ENCODE data around the gene COG5.
A peak's percentile ranks its signal among the peaks of the same experiment; 100 is the strongest.
"Not testable (repeated sequence)": the region's sequence is repeated elsewhere in the genome, so short reads cannot be mapped to it uniquely, and the experiment has no call there.

COG5 gene

DNA sequence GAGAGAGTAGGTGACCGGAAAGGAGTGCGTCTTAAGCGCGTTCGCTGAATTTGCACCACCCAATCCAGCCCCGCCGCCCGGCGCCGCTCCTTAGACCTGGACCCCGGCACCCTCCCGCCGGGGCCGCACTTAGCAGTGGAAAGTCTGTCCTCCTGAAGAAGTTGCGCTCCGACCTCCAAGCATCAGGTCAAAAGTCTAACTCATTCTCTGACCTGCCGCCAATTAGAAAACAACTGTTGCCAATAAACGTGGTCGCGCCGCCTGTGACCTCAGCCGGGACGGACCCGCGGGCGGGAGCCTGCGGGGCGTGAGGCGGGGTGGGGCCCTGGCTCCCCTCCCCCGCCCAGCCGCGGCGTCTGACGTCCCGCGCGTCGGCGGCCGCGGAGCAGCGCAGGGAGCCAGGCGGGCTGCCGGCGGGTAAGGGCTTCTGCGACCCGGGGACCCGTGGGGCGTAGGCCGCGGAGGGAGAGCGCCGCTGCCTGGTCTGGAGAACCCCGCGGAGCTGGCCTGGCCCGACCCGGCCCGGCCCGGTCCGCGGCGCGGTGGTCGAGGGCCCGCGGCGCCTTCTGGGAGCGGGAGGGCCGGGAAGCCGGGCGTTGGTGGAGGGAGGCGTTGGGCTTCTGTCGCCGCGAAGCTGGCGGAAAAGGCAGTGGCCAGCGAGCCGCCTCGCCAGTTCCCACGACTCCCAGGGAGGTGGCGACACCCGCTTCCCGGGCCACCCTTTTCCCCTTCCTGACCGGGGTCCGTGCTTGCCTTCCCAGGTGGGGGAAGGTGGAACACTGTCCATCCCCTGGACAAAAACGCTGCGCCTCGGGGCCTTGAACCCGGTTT lies 16.4 kb upstream of the COG5 start, which contains the start of gene BCAP29:
Gene BCAP29 (plus strand): TSS at position 362 of the 831 bp plus-strand sequence. CDS start 527 bp downstream, outside the sequence.
- DNase-seq, result peak; percentile 86

DNA sequence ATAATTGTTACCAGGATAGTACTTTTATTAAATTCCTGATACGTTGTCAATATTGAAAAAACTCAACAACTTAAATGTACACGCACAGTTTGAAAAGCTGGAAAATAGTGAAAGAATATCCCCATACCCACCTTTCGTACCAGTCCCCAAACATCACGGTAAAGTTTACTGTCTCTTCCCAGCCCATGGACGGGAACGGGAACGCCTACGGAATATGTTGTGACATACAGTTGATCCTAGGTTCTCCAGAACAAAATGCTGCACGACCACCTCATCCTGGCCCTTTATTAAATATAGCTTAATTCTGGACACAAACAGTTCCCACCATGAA lies 15.8 kb upstream of the COG5 start:
- no peak for DNase-seq

DNA sequence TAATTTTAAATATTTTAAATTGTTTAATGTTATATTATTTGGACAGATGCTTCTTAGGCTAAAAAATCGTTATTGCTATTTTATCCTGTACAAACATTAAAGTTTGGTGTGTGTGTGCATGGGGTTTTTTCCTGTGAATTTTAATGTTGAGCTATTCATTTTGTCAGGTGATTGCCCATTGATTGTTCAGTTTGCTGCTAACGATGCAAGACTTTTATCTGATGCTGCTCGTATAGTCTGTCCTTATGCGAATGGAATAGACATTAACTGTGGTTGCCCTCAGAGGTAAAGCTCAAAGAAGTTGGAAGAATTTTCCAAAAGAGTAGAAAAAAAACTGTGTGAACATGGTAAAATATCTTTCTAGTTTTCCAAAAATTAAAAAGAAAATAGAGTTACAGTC lies 9.8 kb upstream of the COG5 start:
- no peak for DNase-seq

DNA sequence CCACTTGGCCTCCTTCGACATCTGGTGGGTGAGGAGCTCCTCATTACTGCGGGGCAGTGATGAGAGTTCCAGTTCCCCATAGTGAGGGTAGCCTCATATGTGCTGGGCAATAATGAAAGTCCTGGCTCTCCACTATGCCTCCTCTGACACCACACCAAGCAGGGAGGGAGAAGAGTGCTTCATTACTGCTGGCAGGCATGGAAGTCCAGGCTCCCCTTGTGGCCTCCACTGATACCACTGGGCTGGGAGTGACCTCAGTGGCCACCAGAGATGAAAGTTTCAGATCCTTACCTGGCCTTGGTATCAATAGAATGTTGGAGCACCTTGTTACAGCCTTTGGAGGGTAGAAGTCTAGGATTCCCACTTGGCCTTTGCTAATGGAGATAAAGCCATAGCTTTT lies 6.6 kb upstream of the COG5 start:
- DNase-seq, result no peak

DNA sequence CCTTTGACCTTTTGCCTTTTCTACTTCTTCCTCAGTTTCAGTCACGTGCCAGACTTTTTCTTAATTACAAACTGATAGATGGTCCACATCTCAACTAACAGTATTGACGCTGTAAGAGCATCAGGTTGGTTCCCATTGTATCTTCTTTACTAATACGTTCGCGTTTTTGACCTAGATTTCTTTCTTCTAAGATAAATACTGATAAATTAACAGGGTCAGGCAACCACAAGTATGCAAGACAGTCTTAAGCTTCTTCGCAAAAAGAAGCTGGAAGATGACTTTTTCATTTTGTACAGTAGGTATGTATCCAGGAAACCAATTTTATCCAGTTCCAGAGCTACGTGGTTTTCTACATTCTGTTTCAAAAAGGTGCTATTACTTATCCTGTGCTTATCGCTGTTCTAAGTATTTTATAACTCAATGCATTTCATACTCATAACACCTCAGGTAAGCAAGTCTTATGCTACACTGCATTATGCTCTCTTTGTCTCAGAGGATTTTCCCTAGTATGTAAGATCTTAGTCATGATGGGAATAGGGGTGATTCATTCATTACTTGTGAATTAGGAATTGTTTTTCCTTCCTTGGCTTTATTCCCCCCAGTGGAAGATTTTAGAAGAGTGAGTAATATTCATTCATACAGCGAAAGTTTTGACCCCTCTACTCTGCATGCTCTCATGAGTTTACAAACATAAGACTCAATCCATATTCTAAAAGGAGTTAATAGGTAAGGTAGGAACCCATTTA lies 1.0 kb upstream of the COG5 start:
- DNase-seq, result no peak

DNA sequence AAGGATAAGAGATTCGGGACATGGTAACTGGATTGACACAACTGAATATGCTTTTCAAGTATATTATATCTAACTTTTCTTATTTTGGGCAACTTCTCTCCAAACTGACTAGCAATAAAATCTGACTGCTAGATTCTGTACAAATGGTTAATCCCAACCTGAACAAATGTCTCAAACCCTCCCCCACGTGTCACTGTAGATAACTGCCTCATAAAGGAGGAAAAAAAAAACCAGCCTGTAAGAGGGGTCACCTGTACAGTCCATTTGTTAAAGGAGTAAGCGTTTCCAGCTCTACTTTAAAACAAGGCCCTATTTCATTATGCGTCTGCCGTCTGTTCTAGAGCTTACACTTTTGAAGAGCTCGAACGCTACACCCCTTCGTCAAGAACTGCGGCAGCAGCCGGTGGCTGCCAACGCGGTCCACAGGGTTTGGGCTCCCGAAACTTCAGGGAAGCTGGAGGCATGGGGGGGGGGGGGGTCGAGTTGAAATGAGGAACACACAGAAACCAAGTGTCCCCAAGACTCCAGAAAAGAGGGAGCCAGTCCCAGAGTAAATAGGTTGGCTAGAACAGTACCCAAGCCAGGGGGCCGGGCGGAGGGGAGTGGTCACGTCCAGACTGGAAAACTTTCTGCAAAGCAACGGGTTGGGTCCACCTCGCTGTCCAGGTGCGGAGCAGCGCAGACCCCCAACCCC lies 492 bp downstream of the COG5 start:
- DNase-seq, result no peak

DNA sequence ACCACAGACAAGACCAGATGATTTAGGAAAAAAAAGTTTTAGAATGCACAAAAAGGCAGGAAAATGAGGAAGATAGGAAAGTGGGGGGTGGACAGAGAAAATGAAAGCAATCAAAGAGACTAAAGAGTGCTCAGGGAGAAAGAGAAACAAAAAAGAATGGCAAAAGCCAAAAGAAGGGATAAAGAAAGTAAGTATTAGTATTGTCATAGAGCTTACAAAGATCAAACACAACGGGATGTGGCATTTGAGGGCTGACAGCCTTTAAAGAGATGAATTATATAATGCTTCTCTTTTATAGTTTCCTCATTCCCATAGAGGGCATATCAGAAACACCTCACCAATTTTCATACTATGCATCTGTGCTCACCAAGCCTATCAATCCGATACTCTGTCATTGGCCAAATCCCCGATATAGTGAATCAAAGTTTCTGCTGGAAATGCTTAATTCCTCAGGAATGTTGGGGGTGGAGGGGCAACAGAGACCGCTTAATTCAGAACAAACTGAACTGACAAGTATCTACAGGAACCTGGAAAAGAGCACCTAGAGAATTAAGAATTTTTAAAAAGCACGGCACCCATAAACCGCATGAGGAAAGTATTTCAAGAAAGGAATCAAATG lies 2.7 kb downstream of the COG5 start:
- no peak for DNase-seq

GRCh38 chr7:107559864-107560263 lies 3.9 kb downstream of the COG5 start:
- DNase-seq, result no peak

DNA sequence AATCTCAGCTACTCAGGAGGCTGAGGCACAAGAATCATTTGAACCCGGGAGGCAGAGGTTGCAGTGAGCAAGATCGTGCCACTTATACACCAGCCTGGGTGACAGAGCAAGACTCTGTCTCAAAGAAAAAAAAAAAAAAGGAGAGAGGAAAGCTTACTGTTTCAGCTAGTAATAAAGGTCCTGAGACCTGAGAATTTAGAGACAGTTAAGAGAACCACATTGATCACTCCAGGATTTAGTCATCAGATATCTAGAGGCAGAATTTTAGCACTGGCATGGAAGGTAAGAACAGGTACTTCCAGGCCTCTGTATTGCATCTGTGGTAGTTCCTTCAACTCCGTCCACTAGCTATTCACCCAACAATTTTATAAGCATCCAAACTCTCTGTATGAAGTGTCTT lies 7.8 kb downstream of the COG5 start:
- no peak for DNase-seq

- DNase-seq, result no peak
These were observed 11.8 kb downstream of the COG5 start for GRCh38 chr7:107551936-107552335.

DNA sequence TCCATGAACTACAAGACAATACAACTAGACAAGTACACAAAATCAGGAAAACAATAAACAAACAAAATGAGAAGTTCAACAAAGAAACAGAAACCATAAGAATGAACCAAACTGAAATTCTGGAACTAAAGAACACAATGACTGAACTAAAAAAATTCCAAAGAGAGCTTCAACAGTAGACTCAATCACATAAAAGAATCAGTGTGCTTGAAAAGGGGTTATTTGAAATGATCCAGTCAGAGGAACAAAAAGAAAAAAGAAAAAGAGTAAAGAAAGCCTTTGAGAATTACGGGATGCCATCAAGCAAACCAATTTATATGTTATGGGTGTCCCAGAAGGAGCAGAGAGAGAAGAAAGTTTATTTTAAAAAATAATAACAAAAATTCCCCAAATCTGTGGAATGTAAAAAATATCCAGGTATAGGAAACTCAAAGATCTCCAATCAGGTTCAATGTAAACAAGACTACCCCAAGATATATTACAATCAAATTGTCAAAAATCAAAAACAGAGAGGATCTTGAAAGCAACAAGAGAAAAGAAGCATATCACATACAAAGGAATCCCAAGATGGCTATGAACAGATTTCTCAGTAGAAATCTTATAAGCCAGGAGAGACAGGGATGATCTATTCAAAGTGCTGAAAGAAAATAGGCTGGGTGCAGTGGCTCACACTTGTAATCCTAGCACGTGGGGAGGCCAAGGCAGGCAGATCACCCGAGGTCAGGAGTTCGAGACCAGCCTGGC lies 18.7 kb downstream of the COG5 start:
- no peak for DNase-seq

- DNase-seq, result no peak
These were observed 20.3 kb downstream of the COG5 start for GRCh38 chr7:107543338-107543993.

GRCh38 chr7:107538001-107538400 lies 25.7 kb downstream of the COG5 start:
- no peak for DNase-seq

DNA sequence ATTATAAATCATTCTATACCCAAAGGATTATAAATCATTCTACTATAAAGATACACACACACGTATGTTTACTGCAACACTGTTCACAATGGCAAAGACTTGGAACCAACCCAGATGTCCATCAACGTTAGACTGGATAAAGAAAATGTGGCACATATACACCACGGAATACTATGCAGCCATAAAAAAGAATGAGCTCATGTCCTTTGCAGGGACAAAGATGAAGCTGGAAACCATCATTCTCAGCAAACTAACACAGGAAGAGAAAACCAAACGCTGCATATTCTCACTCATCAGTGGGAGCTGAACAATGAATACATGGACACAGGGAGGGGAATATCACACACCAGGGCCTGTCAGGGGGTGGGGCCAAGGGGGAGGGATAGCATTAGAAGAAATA lies 26.5 kb downstream of the COG5 start:
- DNase-seq, result not testable (repeated sequence)

DNA sequence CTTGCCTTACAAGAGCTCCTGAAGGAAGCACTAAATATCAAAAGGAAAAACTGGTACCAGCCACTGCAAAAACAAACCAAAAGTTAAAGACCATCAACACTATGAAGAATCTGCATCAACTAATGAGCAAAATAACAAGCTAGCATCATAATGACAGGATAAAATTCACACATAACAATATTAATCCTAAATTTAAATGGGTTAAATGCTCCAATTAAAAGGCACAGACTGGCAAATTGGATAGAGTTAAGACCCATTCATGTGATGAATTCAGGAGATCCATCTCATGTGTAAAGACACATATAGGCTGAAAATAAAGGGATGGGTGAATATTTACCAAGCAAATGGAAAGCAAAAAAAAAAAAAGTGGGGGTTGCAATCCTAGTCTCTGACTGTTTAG lies 29.6 kb downstream of the COG5 start:
- DNase-seq, result no peak

GRCh38 chr7:107530751-107531150 lies 33.0 kb downstream of the COG5 start:
- no peak for DNase-seq

DNA sequence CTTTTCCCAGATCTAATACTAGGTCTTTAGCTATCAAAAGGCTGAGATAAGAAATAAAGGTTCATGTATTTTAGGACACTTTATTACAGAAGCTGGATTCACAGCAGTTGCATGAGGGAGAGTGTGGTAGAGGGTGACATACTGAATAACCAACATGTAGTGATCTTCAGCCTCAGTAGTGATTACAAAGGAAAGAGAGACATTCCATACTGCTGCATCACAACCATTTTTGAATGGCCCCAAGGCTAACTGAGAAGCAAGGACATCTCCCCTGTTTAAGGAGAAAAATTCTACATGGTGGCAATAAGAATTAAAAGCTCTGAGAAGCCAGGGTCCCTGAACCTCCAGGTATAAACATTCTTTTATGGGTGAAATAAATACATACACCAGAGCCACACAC lies 35.3 kb downstream of the COG5 start:
- DNase-seq, result no peak

DNA sequence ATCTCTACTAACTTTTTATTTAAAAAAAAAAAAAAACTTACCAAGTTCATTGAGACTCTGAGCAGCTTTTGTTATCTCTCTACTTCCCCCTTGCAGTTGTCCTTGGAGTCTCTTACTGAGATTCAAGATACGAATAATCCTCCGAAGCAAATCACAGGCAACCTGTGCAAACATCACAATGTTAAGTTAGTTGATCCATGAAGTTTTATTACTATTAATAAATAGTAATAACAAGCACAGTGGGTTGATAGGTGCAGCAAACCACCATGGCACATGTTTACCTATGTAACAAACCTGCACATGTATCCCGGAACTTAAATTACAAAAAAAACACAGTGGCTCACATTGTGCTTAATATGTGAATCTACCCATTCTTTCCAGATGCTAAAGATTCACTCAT lies 36.5 kb downstream of the COG5 start:
- DNase-seq, result no peak

DNA sequence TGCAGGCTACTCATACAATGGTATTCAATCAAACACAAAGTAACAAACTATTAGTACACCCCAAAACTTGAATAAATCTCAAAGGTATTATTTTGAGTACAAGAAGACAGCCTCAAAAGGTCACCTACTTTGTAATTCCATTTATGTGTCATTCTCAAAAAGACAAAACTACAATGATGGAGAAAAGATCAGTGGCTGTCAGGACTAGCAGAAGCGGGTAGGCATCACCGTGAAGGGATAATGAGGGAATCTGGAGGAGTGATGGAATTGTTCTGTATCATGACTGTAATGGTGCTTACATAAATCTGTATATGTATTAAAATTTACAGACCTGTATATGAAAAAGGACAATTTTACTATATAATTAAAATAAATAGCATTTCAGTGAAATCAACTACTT lies 37.0 kb downstream of the COG5 start:
- no peak for DNase-seq

DNA sequence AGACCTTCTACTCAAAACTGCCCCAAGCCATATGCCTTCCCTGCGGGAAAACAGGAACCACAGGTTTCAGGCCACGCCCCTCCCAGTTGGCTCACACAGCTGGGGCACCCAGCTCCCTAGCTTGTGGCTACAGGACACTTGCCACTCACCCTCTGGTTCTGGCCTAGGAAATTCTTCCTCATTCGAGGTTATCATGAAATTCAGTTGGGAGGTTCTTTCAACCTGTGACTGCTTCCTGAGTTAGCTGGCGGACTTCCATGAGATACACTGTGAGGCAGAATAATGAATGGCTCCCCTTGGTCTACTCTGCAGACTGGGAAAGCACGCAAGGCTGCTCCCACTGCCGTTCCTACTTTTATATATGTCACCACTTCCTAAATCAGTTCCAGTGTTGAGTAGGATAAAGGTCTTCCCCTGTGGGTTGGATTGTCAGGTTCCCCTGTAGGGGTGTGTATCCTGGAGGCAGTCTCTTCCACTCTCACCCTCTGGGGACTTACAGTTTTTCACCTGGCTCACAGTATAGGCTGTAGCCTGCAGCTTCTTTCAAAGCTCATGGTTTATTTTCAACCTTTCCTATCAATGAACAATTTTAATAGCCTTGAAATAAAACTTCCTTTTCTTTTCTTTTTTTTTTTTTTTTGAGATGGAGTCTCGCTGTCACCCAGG lies 56.9 kb downstream of the COG5 start:
- no peak for DNase-seq

DNA sequence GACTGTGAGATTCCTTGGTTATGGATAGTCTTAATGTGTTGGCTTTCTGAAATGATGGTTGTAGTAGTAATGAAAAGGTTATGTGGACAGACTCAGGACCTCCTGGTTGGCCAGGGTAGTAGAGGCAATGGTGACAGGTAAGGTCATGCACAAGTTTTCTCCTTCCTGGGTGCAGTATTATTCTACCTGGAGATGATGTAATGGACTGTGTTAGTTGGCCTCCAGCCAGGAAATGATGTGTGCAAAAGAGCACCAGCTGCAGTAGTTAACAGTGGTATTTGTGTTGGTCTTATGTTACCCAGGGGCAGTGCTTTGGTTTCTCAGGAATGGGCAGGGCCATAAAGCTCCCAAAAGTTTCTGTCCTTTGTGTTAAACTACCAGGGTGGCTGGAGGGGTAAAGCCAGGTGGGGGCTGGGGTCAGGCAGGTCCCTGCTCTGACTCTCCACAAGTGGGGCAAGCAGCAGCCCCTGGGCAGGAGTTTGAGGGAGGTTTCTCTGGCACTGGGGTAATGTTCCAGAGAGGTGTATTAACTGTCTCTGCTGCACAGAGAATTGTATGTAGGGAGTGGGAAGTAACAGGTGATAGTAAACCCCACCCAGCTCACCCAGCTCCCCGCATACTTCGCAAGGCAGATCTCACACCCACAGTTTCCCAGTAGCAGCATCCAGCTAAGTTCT lies 57.6 kb downstream of the COG5 start:
- DNase-seq, result no peak

Measured in right forelimb (tissue), 1 donor.